Endothelial cell of umbilical vein (primary cell): ENCODE data around the gene USP7. TPM values are rescaled to one million over a fixed set of nuclear protein-coding genes. Genes with fewer than 3 reads are reported as not detected.

Experiments
- BruUV-seq: library from RNA; stranded (reverse); fragments of 400-500 nt; replicated peaks from 2 replicates; lab custom pipeline; 2021; lab: Mats Ljungman, UMichigan
- CTCF ChIA-PET: fragments of 300-600, 350-600 bp; sonication (Branson Sonifier 250); formaldehyde crosslinking; loops from one replicate; lab custom pipeline; 2021; ENCODE audit warnings: antibody characterized with exemption, inconsistent platforms; lab: Charles Lee
- POLR2A ChIA-PET: fragments of 300-600, 350-600 bp; sonication (Branson Sonifier 250); formaldehyde crosslinking; loops from one replicate; lab custom pipeline; 2021; ENCODE audit warnings: antibody characterized with exemption, inconsistent platforms; lab: Charles Lee
- DNase-seq: peaks from one replicate; pipeline ENCODE4 v3.0.0-alpha.2; 2011; ENCODE audit warnings: low read depth, low spot score
- FAIRE-seq: peaks from 2 replicates; lab custom pipeline; 2011; peaks lifted over from hg19 to GRCh38; lab: Jason Lieb, UNC
- H2AFZ ChIP-seq: 2 replicates; pipeline ENCODE4 v1.6.0; 2012; ENCODE audit warnings: low read depth, low read length, control low read depth, inconsistent platforms
- H3K27ac ChIP-seq: 2 replicates; pipeline ENCODE4 v1.5.1; 2011; ENCODE audit warnings: low read depth, mild to moderate bottlenecking, control low read depth, low read length, moderate library complexity; ENCODE audit not compliant: insufficient read depth
- H3K27me3 ChIP-seq, 2 experiments: 2 replicates each; pipeline versions ENCODE4 v1.6.0 to v1.6.1; 2011; ENCODE audit warnings: low read length in 2 of 2, mixed read lengths in 1 of 2; ENCODE audit not compliant: control insufficient read depth in 2 of 2, insufficient read depth in 2 of 2
- H3K36me3 ChIP-seq, 2 experiments: 2 replicates in 1 of 2; 3 replicates in 1 of 2; pipeline ENCODE4 v1.5.1; 2011; ENCODE audit warnings: low read length in 2 of 2, mild to moderate bottlenecking in 1 of 2, moderate library complexity in 1 of 2; ENCODE audit not compliant: control insufficient read depth in 2 of 2, insufficient read depth in 2 of 2; ENCODE audit errors: extremely low read depth in 1 of 2
- H3K4me1 ChIP-seq: 3 replicates; pipeline ENCODE4 v1.5.1; 2011; ENCODE audit warnings: mild to moderate bottlenecking, low read length; ENCODE audit not compliant: control insufficient read depth, insufficient read depth; ENCODE audit errors: extremely low read depth
- H3K4me2 ChIP-seq: 2 replicates; pipeline ENCODE4 v1.6.1; 2011; ENCODE audit warnings: low read length, control low read depth, mixed read lengths; ENCODE audit not compliant: insufficient read depth
- H3K4me3 ChIP-seq, 3 experiments: fragments of 200-600 bp in 1 of 3; sonication (generic), shearing (Covaris generic) in 1 of 3; replicated peaks in 1 of 3; 2 replicates each; pipeline ENCODE4 v1.5.1; 2011 to 2016; ENCODE audit warnings: control low read depth in 3 of 3, low read length in 3 of 3, mild to moderate bottlenecking in 2 of 3, inconsistent platforms in 1 of 3, low read depth in 1 of 3, moderate library complexity in 1 of 3; ENCODE audit not compliant: insufficient read depth in 1 of 3
- H3K79me2 ChIP-seq: 2 replicates; pipeline ENCODE4 v1.6.0; 2012; ENCODE audit warnings: low read length, inconsistent platforms; ENCODE audit not compliant: control insufficient read depth, insufficient read depth
- H3K9ac ChIP-seq: replicated peaks from 2 replicates; pipeline ENCODE3; 2011; ENCODE audit warnings: low read length, control low read depth; ENCODE audit not compliant: insufficient read depth; ENCODE audit errors: extremely low read depth
- H3K9me1 ChIP-seq: replicated peaks from 3 replicates; pipeline ENCODE4 v1.6.0; 2011; ENCODE audit warnings: mild to moderate bottlenecking, low read length; ENCODE audit not compliant: control insufficient read depth, insufficient read depth; ENCODE audit errors: extremely low read depth
- H3K9me3 ChIP-seq: replicated peaks from 2 replicates; pipeline ENCODE4 v1.5.1; 2012; ENCODE audit warnings: low read length, inconsistent platforms; ENCODE audit not compliant: control insufficient read depth, insufficient read depth
- H4K20me1 ChIP-seq: replicated peaks from 2 replicates; pipeline ENCODE3; 2011; ENCODE audit warnings: mild to moderate bottlenecking, low read length; ENCODE audit not compliant: control insufficient read depth, insufficient read depth; ENCODE audit errors: extremely low read depth
- EZH2 ChIP-seq: IDR thresholded peaks from 2 replicates; pipeline ENCODE4 v1.6.1; 2012; ENCODE audit warnings: borderline replicate concordance, low read depth, mild to moderate bottlenecking, moderate library complexity, low read length, inconsistent platforms; ENCODE audit not compliant: severe bottlenecking
- FOS ChIP-seq: IDR thresholded peaks from 2 replicates; pipeline ENCODE4 v1.6.1; 2011; ENCODE audit warnings: mild to moderate bottlenecking, low read length, moderate library complexity, borderline replicate concordance; ENCODE audit not compliant: insufficient read depth
- GATA2 ChIP-seq: IDR thresholded peaks from 2 replicates; pipeline ENCODE4 v1.7.0; 2011; ENCODE audit warnings: low read depth, mild to moderate bottlenecking, moderate library complexity, mixed read lengths, low read length; ENCODE audit not compliant: insufficient read length, insufficient read depth
- JUN ChIP-seq: IDR thresholded peaks from 2 replicates; pipeline ENCODE4 v1.6.1; 2011; ENCODE audit warnings: borderline replicate concordance, low read depth; ENCODE audit not compliant: insufficient read length, insufficient read depth
- MYC ChIP-seq: IDR thresholded peaks from one replicate; pipeline ENCODE4 v1.6.1; 2011; ENCODE audit warnings: mild to moderate bottlenecking, low read depth, low read length
- POLR2A ChIP-seq: IDR thresholded peaks from 2 replicates; pipeline ENCODE4 v1.6.1; 2012; ENCODE audit warnings: low read depth, mild to moderate bottlenecking, control low read depth, low read length
- POLR2AphosphoS5 ChIP-seq: IDR thresholded peaks from 2 replicates; pipeline ENCODE4 v1.6.1; 2012; ENCODE audit warnings: low read depth, mild to moderate bottlenecking, control low read depth, low read length, moderate library complexity; ENCODE audit not compliant: insufficient read depth
- dilution Hi-C: fragments of 300-500 bp; cut with MboI; formaldehyde crosslinking; loops from one replicate; pipeline ENCODE4 v1.15.0; 2019; ENCODE audit warnings: low sequenced_read_pairs; ENCODE audit not compliant: extremely low pct_ligation_motif_present
- intact Hi-C: fragments of 100-400 bp; cut with micrococcal nuclease; formaldehyde crosslinking; loops from one replicate; pipeline ENCODE4 v1.10.0; 2022
- polyA plus RNA-seq, 4 experiments: library from polyadenylated mRNA; depleted of rRNA in 3 of 4; stranded (reverse) in 3 of 4; unstranded in 1 of 4; fragments of >200 nt; gene quantifications; 2 replicates each; pipeline versions ENCODE4 v1.2.1 to v1.2.3, GENCODE V29; 2011 to 2012; ENCODE audit warnings: missing spikeins in 1 of 4
- total RNA-seq: library from RNA; stranded (reverse); gene quantifications from 2 replicates; pipeline ENCODE4 v1.2.3, GENCODE V29; 2021
- TF ChIP-seq, protein P1 (sequence below): IDR thresholded peaks from 2 replicates; pipeline ENCODE4 v1.6.1; 2011; ENCODE audit not compliant: insufficient read depth, insufficient read length
- TF ChIP-seq, protein P2 (sequence below), 2 donors: IDR thresholded peaks; 1 replicate in 1 of 2; 2 replicates in 1 of 2; pipeline ENCODE4 v1.5.1; 2011; ENCODE audit warnings: low read length in 2 of 2, mild to moderate bottlenecking in 2 of 2, moderate library complexity in 2 of 2, control low read depth in 1 of 2, inconsistent platforms in 1 of 2, low read depth in 1 of 2; ENCODE audit not compliant: insufficient read depth in 1 of 2; ENCODE audit errors: extremely low read depth in 1 of 2

The USP7 gene
- total and polyA plus RNA-seq, 2 donors (not counting 3 experiments of a cell fraction or from before 2014, with no cell fraction given): 17.7 to 130 TPM

- Histone ChIP-seq H3K27me3 (no peaks in the 10 kb centered on the region), H3K9me3 (no peaks in the 10 kb centered on the region), H3K4me1 (no peaks in the 10 kb centered on the region), H3K79me2 (peaks cover 95% of the 10 kb centered on the region), H3K27ac (no peak overlapping the region), H3K9ac (no peak overlapping the region), H2AFZ (no peak overlapping the region), H3K36me3 (no peaks in the 10 kb centered on the region), H3K9me1 (no peaks in the 10 kb centered on the region), H3K4me2 (no peak overlapping the region), H4K20me1 (peaks cover 26% of the 10 kb centered on the region), H3K4me3 (no peak overlapping the region)
- dilution Hi-C loops (no loop called here), intact Hi-C loops (no loop called here)
- FAIRE-seq (no peak), DNase-seq (no peak)
- TF ChIP-seq POLR2AphosphoS5 (no peak), MYC (no peak), EZH2 (no peak), FOS (no peak), JUN (no peak), POLR2A (no peak), GATA2 (no peak)
- TF ChIP-seq, protein P1, sequence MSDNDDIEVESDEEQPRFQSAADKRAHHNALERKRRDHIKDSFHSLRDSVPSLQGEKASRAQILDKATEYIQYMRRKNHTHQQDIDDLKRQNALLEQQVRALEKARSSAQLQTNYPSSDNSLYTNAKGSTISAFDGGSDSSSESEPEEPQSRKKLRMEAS: no peak
- TF ChIP-seq, protein P2, sequence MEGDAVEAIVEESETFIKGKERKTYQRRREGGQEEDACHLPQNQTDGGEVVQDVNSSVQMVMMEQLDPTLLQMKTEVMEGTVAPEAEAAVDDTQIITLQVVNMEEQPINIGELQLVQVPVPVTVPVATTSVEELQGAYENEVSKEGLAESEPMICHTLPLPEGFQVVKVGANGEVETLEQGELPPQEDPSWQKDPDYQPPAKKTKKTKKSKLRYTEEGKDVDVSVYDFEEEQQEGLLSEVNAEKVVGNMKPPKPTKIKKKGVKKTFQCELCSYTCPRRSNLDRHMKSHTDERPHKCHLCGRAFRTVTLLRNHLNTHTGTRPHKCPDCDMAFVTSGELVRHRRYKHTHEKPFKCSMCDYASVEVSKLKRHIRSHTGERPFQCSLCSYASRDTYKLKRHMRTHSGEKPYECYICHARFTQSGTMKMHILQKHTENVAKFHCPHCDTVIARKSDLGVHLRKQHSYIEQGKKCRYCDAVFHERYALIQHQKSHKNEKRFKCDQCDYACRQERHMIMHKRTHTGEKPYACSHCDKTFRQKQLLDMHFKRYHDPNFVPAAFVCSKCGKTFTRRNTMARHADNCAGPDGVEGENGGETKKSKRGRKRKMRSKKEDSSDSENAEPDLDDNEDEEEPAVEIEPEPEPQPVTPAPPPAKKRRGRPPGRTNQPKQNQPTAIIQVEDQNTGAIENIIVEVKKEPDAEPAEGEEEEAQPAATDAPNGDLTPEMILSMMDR (IDR thresholded peaks at IDR 0.05; ENCODE audit: extremely low read depth in 1 of 2, insufficient read depth in 1 of 2, low read depth in 1 of 2, low read length in 2 of 2): no peak
- BruUV-seq: no TSS peak
- ChIA-PET CTCF (interaction anchor here (3.7 kb wide), 2 partner anchors 13 to 59 kb away, joined by 19 to 21 read pairs; no protein-coding TSS in a partner anchor), POLR2A (no interaction called here)
Observed at GRCh38 chr16:8949536-8950418, 13.9 kb downstream of the USP7 start.
